Measurements from ENCODE around the gene ZNF497.

- TF ChIP-seq POLR2A (IDR thresholded peaks at IDR 0.05) (no peak), CTCF (IDR thresholded peaks at IDR 0.05) (no peak), POLR2AphosphoS5 (IDR thresholded peaks at IDR 0.05; ENCODE audit: insufficient read depth in 1 of 2, low read depth in 1 of 2) (no peak)
These were observed 24.2 kb downstream of the ZNF497 start for GRCh38 chr19:58338336-58338735.
